K562 (cell line): Measurements from ENCODE around the gene ZNF785. TPM values are rescaled to one million over a fixed set of nuclear protein-coding genes. Genes with fewer than 3 reads are reported as not detected.
A peak's percentile ranks its signal among the peaks of the same experiment; 100 is the strongest.

Experiments used
- BRF1 ChIP-seq: IDR thresholded peaks from 3 replicates; pipeline ENCODE4 v1.6.1; 2011; ENCODE audit warnings: borderline replicate concordance, mild to moderate bottlenecking; ENCODE audit not compliant: insufficient read length; ENCODE audit errors: extremely low read depth
- CREB3L1 ChIP-seq: fragments of 450-650 bp; IDR thresholded peaks from 2 replicates; pipeline ENCODE4 v1.6.1; 2014; ENCODE audit warnings: low read depth, mild to moderate bottlenecking, moderate library complexity, borderline replicate concordance
- FOXP1 ChIP-seq: sonication (generic); formaldehyde crosslinking; IDR thresholded peaks from 2 replicates; pipeline ENCODE4 v1.8.0; 2022; ENCODE audit warnings: mild to moderate bottlenecking, missing genetic modification reagents
- LARP7 ChIP-seq: fragments of 450-650 bp; IDR thresholded peaks from 2 replicates; pipeline ENCODE4 v1.6.1; 2016
- LCOR ChIP-seq: sonication (generic); formaldehyde crosslinking; IDR thresholded peaks from 2 replicates; pipeline ENCODE4 v1.8.0; 2022; ENCODE audit warnings: mild to moderate bottlenecking, missing genetic modification reagents
- MAFK ChIP-seq: IDR thresholded peaks from 2 replicates; pipeline ENCODE4 v1.6.1; 2011; ENCODE audit warnings: low read length, improper control_type of control experiment
- MCM5 ChIP-seq: fragments of 450-650 bp; IDR thresholded peaks from 2 replicates; pipeline ENCODE4 v1.6.1; 2016; ENCODE audit warnings: low read depth
- MEIS2 ChIP-seq: fragments of 450-650 bp; IDR thresholded peaks from 2 replicates; pipeline ENCODE4 v1.6.1; 2014; ENCODE audit warnings: mild to moderate bottlenecking; ENCODE audit not compliant: partially characterized antibody
- NCOA4 ChIP-seq: fragments of 450-650 bp; IDR thresholded peaks from 2 replicates; pipeline ENCODE4 v1.6.1; 2018; ENCODE audit warnings: mild to moderate bottlenecking; ENCODE audit not compliant: partially characterized antibody
- NFE2L1 ChIP-seq: fragments of 450-650 bp; IDR thresholded peaks from 2 replicates; pipeline ENCODE4 v1.6.1; 2016; ENCODE audit warnings: missing genetic modification characterization, low read depth, mild to moderate bottlenecking, missing compliant biosample characterization, moderate library complexity, borderline replicate concordance
- RBFOX2 ChIP-seq: fragments of 200-400 bp; formaldehyde crosslinking; IDR thresholded peaks from 2 replicates; pipeline ENCODE4 v1.6.1; 2017; ENCODE audit warnings: low read depth, mild to moderate bottlenecking, low read length, moderate library complexity
- SMARCE1 ChIP-seq: fragments of 450-650 bp; IDR thresholded peaks from 2 replicates; pipeline ENCODE4 v1.7.1; 2016; ENCODE audit warnings: mild to moderate bottlenecking
- TSC22D4 ChIP-seq: fragments of 450-650 bp; IDR thresholded peaks from 2 replicates; pipeline ENCODE4 v1.6.1; 2016; ENCODE audit warnings: missing genetic modification characterization, missing biosample characterization, control low read depth
- UBTF ChIP-seq, 2 experiments: IDR thresholded peaks; 2 replicates each; pipeline ENCODE4 v1.6.1; 2012; ENCODE audit warnings: improper control_type of control experiment in 2 of 2, low read depth in 2 of 2, low read length in 2 of 2, borderline replicate concordance in 1 of 2
- XRCC3 ChIP-seq: fragments of 450-650 bp; IDR thresholded peaks from 2 replicates; pipeline ENCODE4 v1.6.1; 2017; ENCODE audit warnings: mild to moderate bottlenecking, moderate library complexity
- ZFP36 ChIP-seq: fragments of 150-350 bp; IDR thresholded peaks from 2 replicates; pipeline ENCODE4 v1.6.1; 2018; ENCODE audit warnings: low read length, low read depth; ENCODE audit not compliant: partially characterized antibody
- ZNF57 ChIP-seq: fragments of 450-650 bp; formaldehyde crosslinking; IDR thresholded peaks from 2 replicates; pipeline ENCODE4 v1.4.0; 2020; ENCODE audit warnings: mild to moderate bottlenecking, moderate library complexity
- polyA plus RNA-seq, 8 experiments: library from polyadenylated mRNA; depleted of rRNA in 4 of 8; stranded (reverse) in 5 of 8; unstranded in 3 of 8; fragments of >200 nt; fragmentation: Nextera tagmentation in 2 of 8; fragmentation: Illumina TruSeq in 1 of 8; extraction: Ambion mirVana in 2 of 8; extraction: Trizol in 1 of 8; gene quantifications; 2 replicates each; pipeline versions ENCODE4 v1.2.1 to v1.2.3, GENCODE V29; 2011 to 2014; ENCODE audit warnings: inconsistent platforms in 1 of 8, missing spikeins in 1 of 8
- total RNA-seq, 7 experiments: library from RNA; depleted of rRNA in 6 of 7; stranded (reverse); fragments of >200 nt in 6 of 7; fragmentation: Illumina TruSeq in 2 of 7; extraction: Trizol in 2 of 7; gene quantifications; 2 replicates each; pipeline versions ENCODE4 v1.2.1 to v1.2.3, GENCODE V29; 2011 to 2021; ENCODE audit warnings: low replicate concordance in 1 of 7
- TF ChIP-seq, protein P1 (sequence below): sonication (generic); formaldehyde crosslinking; IDR thresholded peaks from 2 replicates; pipeline ENCODE4 v1.8.0; 2022; ENCODE audit warnings: mild to moderate bottlenecking, low read depth, missing genetic modification reagents
- TF ChIP-seq, protein P2 (sequence below), 2 experiments: fragments of 450-650 bp in 1 of 2; IDR thresholded peaks; 2 replicates each; pipeline ENCODE4 v1.6.1; 2011 to 2017; ENCODE audit warnings: low read depth in 2 of 2, antibody characterized with exemption in 1 of 2, borderline replicate concordance in 1 of 2, low read length in 1 of 2, mild to moderate bottlenecking in 1 of 2, mixed read lengths in 1 of 2; ENCODE audit not compliant: control insufficient read depth in 1 of 2

Gene ZNF785
- total and polyA plus RNA-seq, 9 of the 15 experiments (the other 6 are each of a cell fraction or from before 2014, with no cell fraction given), result 0.64 to 11.0 (median 6.4) TPM

GRCh38 chr16:30585400-30586191 is at the start of gene ZNF785 (continued):
- TF ChIP-seq UBTF (IDR thresholded peaks at IDR 0.05; ENCODE audit: borderline replicate concordance in 1 of 2, low read depth in 2 of 2, low read length in 2 of 2) (0 out of 4 replicates have a peak, but pooled peaks have one; percentile 59 to 63), LCOR (CRISPR knock-in tag) (peak; percentile 96), LARP7 (0 out of 2 replicates have a peak, but pooled peaks have one; percentile 14), MAFK (no peak), XRCC3 (no peak), ZNF57 (no peak), ZFP36 (no peak), NFE2L1 (tag) (no peak), RBFOX2 (peak; percentile 86), NCOA4 (no peak), FOXP1 (CRISPR knock-in tag) (peak; percentile 97), BRF1 (no peak), MEIS2 (no peak), TSC22D4 (no peak), MCM5 (no peak), CREB3L1 (peak; percentile 84; the same call in 1 of the 2 replicates), SMARCE1 (no peak)
- TF ChIP-seq, protein P1, sequence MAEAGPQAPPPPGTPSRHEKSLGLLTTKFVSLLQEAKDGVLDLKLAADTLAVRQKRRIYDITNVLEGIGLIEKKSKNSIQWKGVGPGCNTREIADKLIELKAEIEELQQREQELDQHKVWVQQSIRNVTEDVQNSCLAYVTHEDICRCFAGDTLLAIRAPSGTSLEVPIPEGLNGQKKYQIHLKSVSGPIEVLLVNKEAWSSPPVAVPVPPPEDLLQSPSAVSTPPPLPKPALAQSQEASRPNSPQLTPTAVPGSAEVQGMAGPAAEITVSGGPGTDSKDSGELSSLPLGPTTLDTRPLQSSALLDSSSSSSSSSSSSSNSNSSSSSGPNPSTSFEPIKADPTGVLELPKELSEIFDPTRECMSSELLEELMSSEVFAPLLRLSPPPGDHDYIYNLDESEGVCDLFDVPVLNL (CRISPR knock-in tag), result peak; percentile 97
- TF ChIP-seq, protein P2, sequence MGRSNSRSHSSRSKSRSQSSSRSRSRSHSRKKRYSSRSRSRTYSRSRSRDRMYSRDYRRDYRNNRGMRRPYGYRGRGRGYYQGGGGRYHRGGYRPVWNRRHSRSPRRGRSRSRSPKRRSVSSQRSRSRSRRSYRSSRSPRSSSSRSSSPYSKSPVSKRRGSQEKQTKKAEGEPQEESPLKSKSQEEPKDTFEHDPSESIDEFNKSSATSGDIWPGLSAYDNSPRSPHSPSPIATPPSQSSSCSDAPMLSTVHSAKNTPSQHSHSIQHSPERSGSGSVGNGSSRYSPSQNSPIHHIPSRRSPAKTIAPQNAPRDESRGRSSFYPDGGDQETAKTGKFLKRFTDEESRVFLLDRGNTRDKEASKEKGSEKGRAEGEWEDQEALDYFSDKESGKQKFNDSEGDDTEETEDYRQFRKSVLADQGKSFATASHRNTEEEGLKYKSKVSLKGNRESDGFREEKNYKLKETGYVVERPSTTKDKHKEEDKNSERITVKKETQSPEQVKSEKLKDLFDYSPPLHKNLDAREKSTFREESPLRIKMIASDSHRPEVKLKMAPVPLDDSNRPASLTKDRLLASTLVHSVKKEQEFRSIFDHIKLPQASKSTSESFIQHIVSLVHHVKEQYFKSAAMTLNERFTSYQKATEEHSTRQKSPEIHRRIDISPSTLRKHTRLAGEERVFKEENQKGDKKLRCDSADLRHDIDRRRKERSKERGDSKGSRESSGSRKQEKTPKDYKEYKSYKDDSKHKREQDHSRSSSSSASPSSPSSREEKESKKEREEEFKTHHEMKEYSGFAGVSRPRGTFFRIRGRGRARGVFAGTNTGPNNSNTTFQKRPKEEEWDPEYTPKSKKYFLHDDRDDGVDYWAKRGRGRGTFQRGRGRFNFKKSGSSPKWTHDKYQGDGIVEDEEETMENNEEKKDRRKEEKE (IDR thresholded peaks at IDR 0.05; ENCODE audit: borderline replicate concordance in 1 of 2, control insufficient read depth in 1 of 2, low read depth in 2 of 2, low read length in 1 of 2), result 0 out of 4 replicates have a peak, but pooled peaks of 1 of the 2 experiments have one; percentile 73
